ENCODE measurements around the gene RSPRY1. TPM values are rescaled to one million over a fixed set of nuclear protein-coding genes. Genes with fewer than 3 reads are reported as not detected.

The RSPRY1 gene
- polyA plus RNA-seq, 1 of the 3 experiments (the other 2 are of a cell fraction): 16.6 TPM

DNA sequence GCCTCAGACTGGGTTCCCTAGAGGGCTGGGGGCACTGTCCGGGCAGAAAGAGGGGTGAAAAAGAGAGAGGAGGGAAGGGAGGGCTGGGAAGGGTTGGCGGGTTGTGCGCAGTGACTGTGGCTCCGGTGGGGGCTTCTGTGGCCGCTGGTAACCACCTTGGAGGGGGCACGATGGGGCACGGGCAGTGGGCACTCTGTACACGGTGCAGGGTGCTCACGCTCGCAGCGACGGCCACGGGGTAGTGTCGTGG, 97.8 kb downstream of the RSPRY1 start:
- H3K27ac ChIP-seq (ENCODE audit: low read depth in 2 of 2, low read length in 1 of 2): no peak overlapping the region
- H4K20me1 ChIP-seq (ENCODE audit: insufficient read depth): no peaks in the 10 kb centered on the region
- no peaks in the 10 kb centered on the region for H3K79me2 ChIP-seq (ENCODE audit: insufficient read depth)
- H3F3A ChIP-seq (replicated peaks; ENCODE audit: insufficient read depth): peaks cover 4% of the 10 kb centered on the region
- no peaks in the 10 kb centered on the region for H3K9me2 ChIP-seq
- no peak overlapping the region for H3K4me2 ChIP-seq
- H3K9me3 ChIP-seq: no peaks in the 10 kb centered on the region
- peak overlapping the region in 1 of 2 experiments; percentile 49; a peak in 1 of 4 replicates for H3K4me3 ChIP-seq (ENCODE audit: low read depth in 2 of 2, low read length in 1 of 2)
- no peak overlapping the region; the same call in 1 of the 2 replicates for H2AFZ ChIP-seq (ENCODE audit: low read depth)
- DNase-seq: no peak
- TF ChIP-seq POLR2AphosphoS5 (IDR thresholded peaks at IDR 0.05; ENCODE audit: low read depth, low read length) (no peak), NRF1 (IDR thresholded peaks at IDR 0.05; ENCODE audit: low read depth, low read length) (no peak), YY1 (IDR thresholded peaks at IDR 0.05; ENCODE audit: low read depth) (no peak), TEAD4 (IDR thresholded peaks at IDR 0.05; ENCODE audit: borderline replicate concordance, insufficient read depth) (no peak), MXI1 (IDR thresholded peaks at IDR 0.05; ENCODE audit: low read depth, low read length) (no peak), TAF1 (IDR thresholded peaks at IDR 0.05; ENCODE audit: borderline replicate concordance, low read depth, low read length) (no peak), NFIC (IDR thresholded peaks at IDR 0.05; ENCODE audit: borderline replicate concordance) (no peak), ELF1 (IDR thresholded peaks at IDR 0.05) (no peak), SIN3A (IDR thresholded peaks at IDR 0.05; ENCODE audit: borderline replicate concordance, low read depth, low read length) (no peak), RFX5 (IDR thresholded peaks at IDR 0.05; ENCODE audit: low read length) (no peak), GATA2 (CRISPR knock-in tag; IDR thresholded peaks at IDR 0.05) (no peak), RCOR1 (IDR thresholded peaks at IDR 0.05; ENCODE audit: low read length) (no peak), TCF12 (IDR thresholded peaks at IDR 0.05) (no peak), EP300 (IDR thresholded peaks at IDR 0.05; ENCODE audit: borderline replicate concordance in 1 of 2, low read depth in 1 of 2, low read length in 1 of 2) (no peak), EZH2phosphoT487 (IDR thresholded peaks at IDR 0.05; ENCODE audit: borderline replicate concordance, low read depth) (no peak), IRF3 (IDR thresholded peaks at IDR 0.05; ENCODE audit: low read depth, low read length) (no peak), GABPA (IDR thresholded peaks at IDR 0.05; ENCODE audit: low read depth) (no peak), SMC3 (IDR thresholded peaks at IDR 0.05; ENCODE audit: low read depth, low read length) (no peak)
- TF ChIP-seq, protein P1, sequence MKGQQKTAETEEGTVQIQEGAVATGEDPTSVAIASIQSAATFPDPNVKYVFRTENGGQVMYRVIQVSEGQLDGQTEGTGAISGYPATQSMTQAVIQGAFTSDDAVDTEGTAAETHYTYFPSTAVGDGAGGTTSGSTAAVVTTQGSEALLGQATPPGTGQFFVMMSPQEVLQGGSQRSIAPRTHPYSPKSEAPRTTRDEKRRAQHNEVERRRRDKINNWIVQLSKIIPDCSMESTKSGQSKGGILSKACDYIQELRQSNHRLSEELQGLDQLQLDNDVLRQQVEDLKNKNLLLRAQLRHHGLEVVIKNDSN (IDR thresholded peaks at IDR 0.05; ENCODE audit: borderline replicate concordance, low read depth): no peak
- TF ChIP-seq, protein P2, sequence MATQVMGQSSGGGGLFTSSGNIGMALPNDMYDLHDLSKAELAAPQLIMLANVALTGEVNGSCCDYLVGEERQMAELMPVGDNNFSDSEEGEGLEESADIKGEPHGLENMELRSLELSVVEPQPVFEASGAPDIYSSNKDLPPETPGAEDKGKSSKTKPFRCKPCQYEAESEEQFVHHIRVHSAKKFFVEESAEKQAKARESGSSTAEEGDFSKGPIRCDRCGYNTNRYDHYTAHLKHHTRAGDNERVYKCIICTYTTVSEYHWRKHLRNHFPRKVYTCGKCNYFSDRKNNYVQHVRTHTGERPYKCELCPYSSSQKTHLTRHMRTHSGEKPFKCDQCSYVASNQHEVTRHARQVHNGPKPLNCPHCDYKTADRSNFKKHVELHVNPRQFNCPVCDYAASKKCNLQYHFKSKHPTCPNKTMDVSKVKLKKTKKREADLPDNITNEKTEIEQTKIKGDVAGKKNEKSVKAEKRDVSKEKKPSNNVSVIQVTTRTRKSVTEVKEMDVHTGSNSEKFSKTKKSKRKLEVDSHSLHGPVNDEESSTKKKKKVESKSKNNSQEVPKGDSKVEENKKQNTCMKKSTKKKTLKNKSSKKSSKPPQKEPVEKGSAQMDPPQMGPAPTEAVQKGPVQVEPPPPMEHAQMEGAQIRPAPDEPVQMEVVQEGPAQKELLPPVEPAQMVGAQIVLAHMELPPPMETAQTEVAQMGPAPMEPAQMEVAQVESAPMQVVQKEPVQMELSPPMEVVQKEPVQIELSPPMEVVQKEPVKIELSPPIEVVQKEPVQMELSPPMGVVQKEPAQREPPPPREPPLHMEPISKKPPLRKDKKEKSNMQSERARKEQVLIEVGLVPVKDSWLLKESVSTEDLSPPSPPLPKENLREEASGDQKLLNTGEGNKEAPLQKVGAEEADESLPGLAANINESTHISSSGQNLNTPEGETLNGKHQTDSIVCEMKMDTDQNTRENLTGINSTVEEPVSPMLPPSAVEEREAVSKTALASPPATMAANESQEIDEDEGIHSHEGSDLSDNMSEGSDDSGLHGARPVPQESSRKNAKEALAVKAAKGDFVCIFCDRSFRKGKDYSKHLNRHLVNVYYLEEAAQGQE (IDR thresholded peaks at IDR 0.05; ENCODE audit: low read depth, low read length): no peak
- H3K27me3 ChIP-seq (ENCODE audit: insufficient read depth): no peaks in the 10 kb centered on the region
- peaks cover 0 to 5% of the 10 kb centered on the region in 2 experiments; a peak in 1 of 4 replicates for H3K4me1 ChIP-seq (ENCODE audit: control insufficient read depth in 1 of 2, insufficient read depth in 2 of 2, low read depth in 1 of 2, low read length in 1 of 2)
- H3K9ac ChIP-seq: no peak overlapping the region
- WGBS (ENCODE audit: low lambda C conversion rate): 81% methylated on average over 12 of the region's 14 CpGs
- POLR2A ChIA-PET: no interaction called here
- CTCF ChIA-PET: interaction anchor here (0.9 to 1.2 kb wide), 2 partner anchors 11 to 39 kb away, joined by 3 read pairs; partner anchors contain the start of gene ARL2BP
- no peaks in the 10 kb centered on the region for H3K36me3 ChIP-seq (replicated peaks in 1 of 2; ENCODE audit: control insufficient read depth in 1 of 2, insufficient read depth in 2 of 2, low read length in 1 of 2)

Measured in SK-N-SH (cell line).